ENCODE results near the gene MEGF10. TPM values are rescaled to one million over a fixed set of nuclear protein-coding genes. Genes with fewer than 3 reads are reported as not detected.

MEGF10 gene
- total and polyA plus RNA-seq, 7 experiments from 2014 or later: not detected

DNA sequence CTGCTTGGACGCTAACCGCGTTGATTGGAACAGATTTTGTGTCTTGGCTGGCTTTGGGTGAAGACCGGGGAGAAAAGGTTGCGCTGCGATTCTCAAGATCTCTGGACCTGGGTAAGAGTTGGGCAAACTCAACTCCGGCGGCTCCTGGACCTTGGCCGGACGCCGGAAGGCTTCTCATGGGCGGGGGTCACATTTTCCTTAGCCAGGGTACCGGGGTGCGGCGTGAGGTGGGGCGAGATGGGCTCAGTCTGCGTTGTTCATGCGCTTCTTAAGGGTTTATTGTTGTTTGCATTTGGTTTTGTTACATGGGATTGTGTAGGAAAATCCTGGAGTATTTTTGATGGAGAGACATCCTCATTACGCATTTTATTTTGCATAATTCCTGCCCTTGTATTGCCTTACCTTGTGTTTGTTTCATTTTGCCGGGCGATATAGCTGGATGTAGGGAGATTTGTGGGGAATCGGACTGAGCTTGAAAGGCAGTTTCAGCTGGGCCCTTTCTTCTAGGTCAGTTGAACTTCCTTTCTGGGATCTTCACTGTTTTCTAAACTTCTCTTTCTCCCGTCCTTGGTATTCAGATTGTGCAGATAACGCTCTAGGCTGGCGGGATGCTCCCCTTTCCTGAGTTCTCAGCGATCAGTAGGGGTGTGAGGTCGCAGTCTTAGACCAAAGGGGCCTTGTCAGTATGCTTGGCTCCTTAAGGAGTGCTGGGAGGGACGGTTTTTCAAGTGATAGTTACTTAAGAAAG lies 524 bp downstream of the MEGF10 start:
- no peaks in the 10 kb centered on the region for H3K36me3 ChIP-seq (ENCODE audit: control insufficient read depth in 2 of 3, insufficient read depth in 3 of 3, low read length in 3 of 3)
- no peak overlapping the region for H3K4me3 ChIP-seq (ENCODE audit: low read length)
- Mint-ChIP-seq H3K27ac (no peak overlapping the region), H3K4me3 (peak overlapping the region in 7 of 10 donors; percentile 2 to 65 (median 55)), H3K9me3 (peaks cover 0 to 21% (median 6%) of the 10 kb centered on the region in 11 donors), H3K27me3 (peaks cover 70 to 91% (median 76%) of the 10 kb centered on the region in 5 donors), H3K4me1 (peaks cover 0 to 21% (median 14%) of the 10 kb centered on the region in 7 donors), H3K36me3 (no peaks in the 10 kb centered on the region)
- ChIA-PET POLR2A (no interaction called here), CTCF (no interaction called here)
- H3K9me3 ChIP-seq (ENCODE audit: control insufficient read depth in 2 of 3, low read length in 3 of 3): no peaks in the 10 kb centered on the region
- intact Hi-C loops (cut with micrococcal nuclease): loop anchor here in 1 of 2 donors (1.0 kb wide), 1 partner anchor 201 kb away; no protein-coding TSS in a partner anchor
- no peak for DNase-seq
- H3K4me1 ChIP-seq (ENCODE audit: control insufficient read depth in 2 of 2, insufficient read depth in 2 of 2, low read length in 2 of 2): peaks cover 0 to 6% of the 10 kb centered on the region in 2 donors
- no peak for ATAC-seq
- peaks cover 0 to 7% of the 10 kb centered on the region in 2 donors for H3K27me3 ChIP-seq (ENCODE audit: control insufficient read depth in 2 of 2, insufficient read depth in 2 of 2, low read length in 2 of 2)
- H3K27ac ChIP-seq (ENCODE audit: low read depth, low read length): no peak overlapping the region

DNA sequence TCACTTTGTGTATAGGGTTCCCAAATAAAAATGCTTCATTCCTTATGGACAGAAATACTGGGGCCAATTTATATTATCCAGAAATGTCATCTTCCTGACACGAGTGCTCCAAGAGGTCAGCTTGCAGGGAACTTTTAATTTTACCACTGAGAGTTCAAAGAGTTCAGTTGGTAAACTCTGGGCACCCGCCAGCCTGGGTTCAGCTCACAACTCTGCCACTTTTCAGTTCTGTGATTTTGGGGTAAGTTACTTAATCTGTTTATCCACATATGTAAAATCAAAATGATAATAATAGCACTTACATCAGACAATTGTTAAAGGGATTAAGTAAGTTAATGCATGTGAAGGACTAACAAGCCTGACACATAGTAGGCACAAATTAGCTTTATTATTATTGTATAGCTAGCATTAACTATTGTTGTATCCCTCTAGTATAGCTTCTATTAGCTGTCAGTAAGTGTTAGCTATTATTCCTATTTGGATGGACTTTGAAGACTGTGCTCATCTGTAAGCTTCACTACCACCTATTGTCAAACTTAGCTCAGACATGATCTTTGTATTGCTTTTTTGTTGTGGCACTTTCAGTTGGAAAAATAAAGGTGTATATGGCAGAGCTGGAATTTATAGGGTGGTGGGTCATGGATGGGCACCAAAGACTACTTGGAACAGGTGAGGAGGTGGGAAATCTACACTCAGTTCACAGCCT lies 1.6 kb downstream of the MEGF10 start:
- peak overlapping the region in 1 of 10 donors; percentile 39 for H3K4me3 Mint-ChIP-seq
- no peaks in the 10 kb centered on the region for H3K36me3 Mint-ChIP-seq
- no peaks in the 10 kb centered on the region for H3K9me3 ChIP-seq (ENCODE audit: control insufficient read depth in 2 of 3, low read length in 3 of 3)
- H3K4me1 ChIP-seq (ENCODE audit: control insufficient read depth in 2 of 2, insufficient read depth in 2 of 2, low read length in 2 of 2): peaks cover 0 to 6% of the 10 kb centered on the region in 2 donors
- H3K9me3 Mint-ChIP-seq: peaks cover 0 to 21% (median 6%) of the 10 kb centered on the region in 11 donors
- H3K27ac ChIP-seq (ENCODE audit: low read depth, low read length): no peak overlapping the region
- ChIA-PET POLR2A (no interaction called here), CTCF (no interaction called here)
- H3K27me3 Mint-ChIP-seq: peaks cover 62 to 85% (median 79%) of the 10 kb centered on the region in 5 donors
- intact Hi-C loops (cut with micrococcal nuclease): no loop called here
- no peak overlapping the region for H3K27ac Mint-ChIP-seq
- peaks cover 0 to 21% (median 14%) of the 10 kb centered on the region in 7 donors for H3K4me1 Mint-ChIP-seq
- H3K36me3 ChIP-seq (ENCODE audit: control insufficient read depth in 2 of 3, insufficient read depth in 3 of 3, low read length in 3 of 3): no peaks in the 10 kb centered on the region
- no peak for DNase-seq
- H3K27me3 ChIP-seq (ENCODE audit: control insufficient read depth in 2 of 2, insufficient read depth in 2 of 2, low read length in 2 of 2): peaks cover 0 to 7% of the 10 kb centered on the region in 2 donors
- H3K4me3 ChIP-seq (ENCODE audit: low read length): no peak overlapping the region
- ATAC-seq: no peak

DNA sequence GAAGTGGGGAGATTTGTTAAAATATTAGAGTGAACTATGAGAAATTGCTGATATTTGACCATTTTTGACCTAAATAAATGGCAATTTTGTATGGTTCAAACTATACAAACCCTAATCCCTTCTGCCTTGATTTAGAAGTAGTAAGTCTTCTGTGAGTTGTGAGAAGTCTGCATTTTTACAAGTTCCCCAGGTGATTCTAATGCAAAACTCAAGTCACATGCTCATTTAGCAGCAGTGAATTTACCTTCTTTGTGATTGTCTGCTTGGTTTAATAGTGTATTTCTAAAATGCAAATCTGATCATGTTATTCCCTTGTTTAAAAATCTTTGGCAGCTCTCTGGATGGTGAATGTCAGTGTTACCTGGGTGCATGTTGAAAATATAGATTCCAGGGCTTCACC lies 2.8 kb downstream of the MEGF10 start:
- Histone ChIP-seq H3K36me3 (ENCODE audit: control insufficient read depth in 2 of 3, insufficient read depth in 3 of 3, low read length in 3 of 3) (no peaks in the 10 kb centered on the region), H3K4me3 (ENCODE audit: low read length) (no peak overlapping the region), H3K4me1 (ENCODE audit: control insufficient read depth in 2 of 2, insufficient read depth in 2 of 2, low read length in 2 of 2) (peaks cover 0 to 6% of the 10 kb centered on the region in 2 donors), H3K27me3 (ENCODE audit: control insufficient read depth in 2 of 2, insufficient read depth in 2 of 2, low read length in 2 of 2) (peaks cover 0 to 7% of the 10 kb centered on the region in 2 donors), H3K9me3 (ENCODE audit: control insufficient read depth in 2 of 3, low read length in 3 of 3) (no peaks in the 10 kb centered on the region), H3K27ac (ENCODE audit: low read depth, low read length) (no peak overlapping the region)
- ChIA-PET CTCF (no interaction called here), POLR2A (interaction anchor here (0.6 kb wide), 1 partner anchor 750 kb away, joined by 4 read pairs; no protein-coding TSS in a partner anchor)
- intact Hi-C loops (cut with micrococcal nuclease): no loop called here
- peaks cover 60 to 84% (median 76%) of the 10 kb centered on the region in 5 donors for H3K27me3 Mint-ChIP-seq
- H3K4me1 Mint-ChIP-seq: peaks cover 0 to 21% (median 14%) of the 10 kb centered on the region in 7 donors
- H3K4me3 Mint-ChIP-seq: no peak overlapping the region
- H3K9me3 Mint-ChIP-seq: peaks cover 0 to 11% (median 5%) of the 10 kb centered on the region in 11 donors
- DNase-seq (no peak), ATAC-seq (no peak)
- H3K36me3 Mint-ChIP-seq: no peaks in the 10 kb centered on the region
- H3K27ac Mint-ChIP-seq: no peak overlapping the region

DNA sequence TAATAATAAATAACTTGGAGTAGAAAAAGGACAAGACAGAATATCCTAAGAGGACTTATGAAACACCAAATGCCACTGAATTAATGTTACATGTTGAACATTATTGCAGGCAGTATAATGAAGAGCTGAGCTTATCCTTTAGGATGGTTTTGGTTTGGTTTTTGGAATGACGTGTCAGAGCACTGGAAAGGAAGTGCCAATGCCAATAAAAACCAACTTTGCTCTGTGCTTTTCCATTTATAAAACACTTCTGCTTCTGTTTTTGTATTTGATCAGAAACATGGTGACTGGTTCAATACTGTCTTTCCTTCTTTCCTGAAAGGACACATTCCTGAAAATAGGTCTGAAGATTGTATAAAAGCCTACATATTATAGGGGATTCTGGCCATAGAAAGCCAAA lies 4.2 kb downstream of the MEGF10 start:
- intact Hi-C loops (cut with micrococcal nuclease): no loop called here
- H3K27me3 Mint-ChIP-seq: peaks cover 53 to 74% (median 69%) of the 10 kb centered on the region in 5 donors
- Histone ChIP-seq H3K4me1 (ENCODE audit: control insufficient read depth in 2 of 2, insufficient read depth in 2 of 2, low read length in 2 of 2) (peaks cover 0 to 6% of the 10 kb centered on the region in 2 donors), H3K9me3 (ENCODE audit: control insufficient read depth in 2 of 3, low read length in 3 of 3) (no peaks in the 10 kb centered on the region), H3K27ac (ENCODE audit: low read depth, low read length) (no peak overlapping the region), H3K4me3 (ENCODE audit: low read length) (no peak overlapping the region), H3K27me3 (ENCODE audit: control insufficient read depth in 2 of 2, insufficient read depth in 2 of 2, low read length in 2 of 2) (peaks cover 0 to 7% of the 10 kb centered on the region in 2 donors), H3K36me3 (ENCODE audit: control insufficient read depth in 2 of 3, insufficient read depth in 3 of 3, low read length in 3 of 3) (no peaks in the 10 kb centered on the region)
- ChIA-PET CTCF (no interaction called here), POLR2A (no interaction called here)
- DNase-seq (no peak), ATAC-seq (no peak)
- no peaks in the 10 kb centered on the region for H3K36me3 Mint-ChIP-seq
- H3K9me3 Mint-ChIP-seq: no peaks in the 10 kb centered on the region
- H3K4me3 Mint-ChIP-seq: no peak overlapping the region
- H3K4me1 Mint-ChIP-seq: peaks cover 0 to 17% (median 14%) of the 10 kb centered on the region in 7 donors
- no peak overlapping the region for H3K27ac Mint-ChIP-seq

DNA sequence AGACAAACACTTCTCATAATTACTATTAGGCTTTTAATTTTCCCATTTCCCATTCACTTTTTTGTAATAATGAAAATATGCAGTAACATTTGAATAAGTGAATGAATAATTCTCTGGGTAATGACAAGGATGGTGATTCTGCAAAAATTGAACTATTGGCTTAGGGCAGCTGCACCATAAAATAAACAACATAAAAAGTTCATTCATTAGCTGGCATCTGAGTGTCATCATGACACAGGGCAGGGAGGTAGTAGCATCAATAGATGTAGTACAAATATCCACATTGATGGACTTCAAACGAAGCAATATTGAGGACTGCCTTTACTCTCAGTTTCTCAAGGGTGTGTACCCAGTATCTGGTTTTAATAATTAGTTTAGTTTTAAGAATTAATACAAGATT lies 4.9 kb downstream of the MEGF10 start:
- ATAC-seq: no peak
- Mint-ChIP-seq H3K27me3 (peaks cover 49 to 69% (median 64%) of the 10 kb centered on the region in 5 donors), H3K27ac (no peak overlapping the region), H3K36me3 (no peaks in the 10 kb centered on the region), H3K4me1 (peaks cover 0 to 11% (median 10%) of the 10 kb centered on the region in 7 donors), H3K9me3 (no peaks in the 10 kb centered on the region), H3K4me3 (no peak overlapping the region)
- Histone ChIP-seq H3K27ac (ENCODE audit: low read depth, low read length) (no peak overlapping the region), H3K9me3 (ENCODE audit: control insufficient read depth in 2 of 3, low read length in 3 of 3) (no peaks in the 10 kb centered on the region), H3K4me1 (ENCODE audit: control insufficient read depth in 2 of 2, insufficient read depth in 2 of 2, low read length in 2 of 2) (peaks cover 0 to under 1% of the 10 kb centered on the region in 2 donors), H3K27me3 (ENCODE audit: control insufficient read depth in 2 of 2, insufficient read depth in 2 of 2, low read length in 2 of 2) (peaks cover 0 to 7% of the 10 kb centered on the region in 2 donors), H3K36me3 (ENCODE audit: control insufficient read depth in 2 of 3, insufficient read depth in 3 of 3, low read length in 3 of 3) (no peaks in the 10 kb centered on the region), H3K4me3 (ENCODE audit: low read length) (no peak overlapping the region)
- ChIA-PET CTCF (no interaction called here), POLR2A (no interaction called here)
- intact Hi-C loops (cut with micrococcal nuclease): no loop called here
- DNase-seq: no peak

DNA sequence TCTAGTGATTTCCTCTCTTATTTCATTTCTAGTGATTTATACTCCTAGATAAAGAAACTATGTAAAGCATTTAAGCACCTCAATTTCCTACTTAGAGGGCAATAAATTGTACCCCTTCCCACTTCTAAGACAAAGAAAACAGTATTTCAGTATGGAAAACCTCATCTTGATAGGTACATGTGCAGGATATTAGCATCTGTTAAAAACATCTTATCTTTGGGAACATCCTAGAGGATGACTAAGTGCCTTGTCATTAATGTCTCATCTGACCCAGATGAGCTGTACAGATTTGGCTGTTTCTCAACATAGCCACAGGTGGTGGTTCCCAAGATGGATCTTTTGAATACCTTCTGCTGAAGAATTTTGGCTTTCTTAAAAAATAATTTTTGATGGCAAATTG lies 5.7 kb downstream of the MEGF10 start:
- ATAC-seq (no peak), DNase-seq (no peak)
- H3K36me3 ChIP-seq (ENCODE audit: control insufficient read depth in 2 of 3, insufficient read depth in 3 of 3, low read length in 3 of 3): no peaks in the 10 kb centered on the region
- Mint-ChIP-seq H3K9me3 (no peaks in the 10 kb centered on the region), H3K4me3 (no peak overlapping the region), H3K4me1 (peaks cover 0 to 3% (median 2%) of the 10 kb centered on the region in 7 donors), H3K36me3 (no peaks in the 10 kb centered on the region), H3K27me3 (peaks cover 45 to 62% (median 56%) of the 10 kb centered on the region in 5 donors), H3K27ac (no peak overlapping the region)
- peaks cover 0 to 4% of the 10 kb centered on the region in 2 donors for H3K27me3 ChIP-seq (ENCODE audit: control insufficient read depth in 2 of 2, insufficient read depth in 2 of 2, low read length in 2 of 2)
- H3K9me3 ChIP-seq (ENCODE audit: control insufficient read depth in 2 of 3, low read length in 3 of 3): no peaks in the 10 kb centered on the region
- no peak overlapping the region for H3K4me3 ChIP-seq (ENCODE audit: low read length)
- POLR2A ChIA-PET: no interaction called here
- H3K27ac ChIP-seq (ENCODE audit: low read depth, low read length): no peak overlapping the region
- intact Hi-C loops (cut with micrococcal nuclease): no loop called here
- no peaks in the 10 kb centered on the region for H3K4me1 ChIP-seq (ENCODE audit: control insufficient read depth in 2 of 2, insufficient read depth in 2 of 2, low read length in 2 of 2)
- CTCF ChIA-PET: no interaction called here
